RPMI7951 (cell line): ENCODE results near the gene CEP164. TPM values are rescaled to one million over a fixed set of nuclear protein-coding genes. Genes with fewer than 3 reads are reported as not detected.
"Not testable (repeated sequence)": the region's sequence is repeated elsewhere in the genome, so short reads cannot be mapped to it uniquely, and the experiment has no call there.

ENCODE experiments used
- DNase-seq: peaks from one replicate; pipeline ENCODE4 v3.0.0-alpha.2; 2012; ENCODE audit warnings: low read depth
- total RNA-seq: library from RNA; depleted of rRNA; stranded (reverse); fragments of >200 nt; shearing (Covaris generic); gene quantifications from 2 replicates; pipeline ENCODE4 v1.2.3, GENCODE V29; 2014

The CEP164 gene
- total RNA-seq, 1 experiment from 2014 or later, result 20.7 TPM

DNA sequence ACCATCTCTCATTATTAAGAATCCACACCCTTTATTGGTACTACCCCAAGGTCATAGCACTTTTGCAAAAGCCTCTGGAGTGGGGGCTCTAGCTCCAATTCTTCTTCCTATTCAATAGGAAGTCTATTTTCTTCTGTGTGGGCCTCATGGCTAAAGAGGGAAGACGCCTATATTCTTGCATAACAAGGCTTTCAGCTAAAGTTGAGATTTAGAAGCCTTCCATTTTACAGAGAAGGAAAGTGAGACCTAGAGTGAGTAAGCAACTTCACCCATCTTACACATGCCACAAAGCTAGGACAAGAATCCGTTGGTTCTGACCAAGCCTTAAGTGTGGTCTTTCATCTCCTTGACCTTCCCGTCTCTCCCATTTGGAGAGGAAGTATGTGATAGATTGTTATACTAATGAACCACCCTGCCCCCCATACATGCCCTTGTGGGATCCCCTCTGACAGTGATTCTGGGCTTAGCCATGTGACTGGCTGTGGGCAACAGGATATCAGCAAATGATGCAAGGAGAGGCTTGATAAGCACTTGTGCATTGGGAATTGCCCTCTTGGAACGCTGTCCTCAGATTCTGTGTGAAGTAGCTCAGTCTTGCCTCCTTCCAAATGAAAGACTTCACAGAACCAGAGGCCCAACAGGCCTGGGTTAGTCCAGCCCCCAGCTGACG is 23.9 kb upstream of the CEP164 start:
- DNase-seq, result no peak

DNA sequence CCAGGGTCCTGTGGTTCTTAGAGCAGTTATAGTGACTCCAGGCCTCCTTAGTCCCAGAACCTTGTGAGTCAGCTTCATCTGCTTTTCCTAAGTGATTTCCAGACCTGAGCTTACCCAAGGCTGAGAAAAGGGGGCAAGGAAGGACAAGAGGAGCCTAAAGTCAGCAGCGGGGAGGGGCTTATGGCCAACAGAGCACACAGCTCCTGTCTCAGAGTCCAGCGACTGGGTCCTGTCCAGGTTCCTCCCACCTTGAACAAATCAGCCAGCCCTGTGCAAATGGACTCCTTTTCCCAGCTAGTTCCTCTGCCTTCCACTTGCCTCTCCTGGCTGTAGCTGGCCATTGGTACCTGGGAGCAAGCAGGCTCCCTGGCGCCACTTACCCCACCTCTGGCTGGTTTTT is 22.5 kb upstream of the CEP164 start:
- no peak for DNase-seq

DNA sequence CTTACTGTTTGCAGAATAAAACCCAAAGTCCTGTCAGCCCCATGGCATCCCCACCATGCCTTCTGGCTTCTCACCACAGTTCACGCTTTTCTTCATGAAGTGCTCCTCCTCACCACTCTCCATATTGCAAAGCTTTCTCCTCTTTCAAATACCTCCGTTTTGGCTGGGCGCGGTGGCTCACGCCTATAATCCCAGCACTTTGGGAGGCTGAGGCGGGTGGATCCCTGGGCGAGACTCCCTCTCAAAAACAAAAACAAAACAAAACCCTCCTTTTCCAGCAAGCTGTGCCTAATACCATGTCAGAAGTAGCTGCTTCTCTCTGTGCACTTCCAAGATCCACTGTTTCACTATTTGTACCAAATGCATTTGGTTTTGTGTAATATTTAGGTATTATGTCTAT is 18.3 kb upstream of the CEP164 start:
- no peak for DNase-seq

DNA sequence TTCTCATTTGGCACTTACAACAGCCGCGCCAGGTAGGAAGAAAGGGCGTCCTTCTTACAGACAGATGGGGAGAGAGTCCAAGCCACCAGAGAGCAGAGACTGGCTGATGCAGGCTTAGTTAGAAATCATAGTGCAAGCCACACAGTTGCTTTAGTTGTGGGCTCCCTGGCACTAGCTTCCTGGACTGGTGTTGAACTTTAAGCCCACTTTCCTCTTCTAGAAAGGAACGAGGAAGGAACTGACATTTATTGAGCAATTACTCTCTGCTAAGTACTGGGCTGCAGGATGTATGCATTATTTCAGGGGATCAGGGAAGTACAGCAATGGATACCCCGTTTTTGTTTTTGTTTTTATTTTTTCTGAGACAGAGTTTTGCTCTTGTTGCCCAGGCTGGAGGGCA is 14.6 kb upstream of the CEP164 start:
- DNase-seq, result no peak

- no peak for DNase-seq
Measured at GRCh38 chr11:117313828-117314768, 13.6 kb upstream of the CEP164 start.

DNA sequence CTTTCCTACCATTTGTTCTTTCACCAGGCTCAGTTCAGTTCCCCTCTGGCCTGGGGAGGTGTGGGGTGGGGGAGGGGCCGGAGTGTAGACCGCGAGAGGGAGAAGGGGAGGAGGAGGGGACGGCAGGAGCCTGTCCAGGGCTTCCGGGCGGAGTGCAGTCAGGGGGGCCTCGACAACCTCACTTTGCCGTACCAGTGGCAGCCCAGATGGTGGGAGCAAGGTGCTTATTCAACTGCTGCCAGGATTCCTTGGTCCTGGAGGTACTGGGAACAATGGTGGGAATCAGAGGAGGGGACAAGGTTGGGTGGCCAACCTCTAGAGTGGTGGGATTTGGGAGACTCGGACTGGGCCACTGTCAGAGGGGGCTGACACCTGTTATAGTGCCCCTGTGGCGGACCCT is 12.8 kb upstream of the CEP164 start:
- DNase-seq, result no peak

DNA sequence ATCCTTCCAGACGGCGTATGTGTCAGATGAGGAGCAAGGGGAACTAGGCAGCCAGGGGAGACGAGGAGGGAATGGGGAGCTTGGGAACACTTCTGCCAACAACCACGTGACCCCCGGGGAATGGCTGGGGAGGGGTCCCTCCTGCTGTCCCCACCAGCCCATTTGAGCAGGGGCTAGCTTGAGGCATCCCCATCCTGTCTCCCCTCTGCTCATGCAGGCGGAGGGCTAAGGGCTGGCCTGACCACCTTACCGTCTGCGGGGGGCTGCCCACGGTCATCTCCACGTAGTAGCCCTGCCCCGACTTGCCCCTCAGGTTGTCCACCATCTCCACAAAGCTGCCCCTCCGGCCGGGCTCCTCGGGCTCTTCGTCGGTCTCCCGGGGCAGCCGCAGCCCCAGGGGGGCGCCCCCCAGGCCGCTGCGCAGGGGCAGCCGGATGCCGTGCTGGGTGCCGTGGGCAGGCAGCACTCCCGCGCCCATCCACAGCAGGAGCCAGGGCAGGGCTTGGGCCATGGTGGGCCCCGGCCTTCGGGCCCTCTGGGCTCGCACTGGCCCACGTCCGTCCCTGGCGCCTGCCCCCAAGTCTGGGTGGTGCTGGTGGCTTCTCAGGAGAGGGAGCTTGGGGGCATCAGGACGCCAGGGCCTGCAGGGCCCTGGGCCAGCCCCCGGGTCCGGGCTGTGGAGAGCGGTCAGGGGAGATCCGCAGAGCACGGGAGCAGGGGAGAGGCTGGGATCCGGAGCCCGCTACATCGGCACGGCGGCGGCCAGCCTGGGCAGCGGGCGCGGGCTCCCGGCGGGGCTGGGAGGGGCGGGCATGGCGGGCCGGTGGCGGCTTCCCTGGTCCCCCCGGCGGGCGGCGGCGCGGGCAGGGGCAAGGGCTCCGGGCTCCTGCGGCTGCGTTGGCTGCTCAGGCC is 12.1 kb upstream of the CEP164 start:
- DNase-seq, result peak; percentile 4

DNA sequence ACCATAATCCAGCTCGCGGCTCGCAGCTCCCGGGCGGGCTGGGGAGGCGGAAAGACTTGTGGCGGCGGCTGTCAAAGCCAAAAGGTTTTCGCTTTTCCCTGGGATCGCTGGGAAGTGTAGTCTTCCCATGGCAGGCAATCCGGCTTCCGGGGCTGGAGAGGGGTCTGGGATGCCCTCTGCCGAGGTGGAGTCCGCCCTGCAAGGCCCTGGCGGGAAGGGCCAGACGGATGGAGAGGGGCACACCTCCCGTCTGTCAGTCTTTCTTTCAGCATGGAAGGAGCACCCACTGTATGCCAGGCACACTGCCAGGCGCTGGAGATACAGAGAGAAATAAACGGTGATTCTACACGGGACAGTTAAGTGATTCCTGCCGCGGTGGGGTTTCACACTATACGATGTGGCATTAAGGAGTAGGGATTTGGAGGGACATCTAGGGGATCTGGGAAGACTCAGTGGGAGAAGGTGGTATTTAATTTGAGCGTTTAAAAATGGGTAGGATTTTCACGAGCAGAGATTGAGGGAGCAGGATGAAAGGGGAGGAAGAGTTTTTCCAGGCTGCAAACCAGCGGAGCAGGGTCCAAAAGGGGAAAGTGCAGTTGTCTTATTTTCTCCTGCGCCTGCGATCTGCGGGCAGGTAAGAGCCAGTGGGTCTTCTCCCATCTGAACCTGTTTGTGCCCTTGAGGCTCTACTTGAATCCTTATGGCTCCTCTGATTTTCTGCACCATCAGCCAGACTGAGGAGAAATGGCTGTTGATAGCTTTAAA is 11.3 kb upstream of the CEP164 start, which contains the start of gene BACE1:
Gene BACE1, minus strand, starts transcription at position 60 of the 765 bp plus-strand sequence. CDS start 461 bp downstream, outside the sequence.
- DNase-seq, result peak; percentile 87

DNA sequence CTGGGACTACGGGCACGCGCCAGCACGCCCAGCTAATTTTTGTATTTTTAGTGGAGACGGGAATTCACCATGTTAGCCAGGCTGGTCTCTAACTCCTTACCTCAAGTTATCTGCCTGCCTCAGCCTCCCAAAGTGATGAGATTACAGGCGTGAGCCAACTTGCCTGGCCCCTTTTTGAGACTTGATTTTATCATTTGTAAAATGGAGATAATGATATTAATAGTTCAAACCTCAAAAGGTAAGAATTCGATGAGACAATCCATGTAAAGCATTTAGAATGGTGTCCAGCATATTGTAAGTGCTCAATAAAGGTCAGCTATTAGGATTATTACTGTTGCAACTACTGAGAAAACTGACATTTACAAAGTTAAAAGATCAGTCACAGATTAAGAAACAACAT is 8.9 kb upstream of the CEP164 start:
- no peak for DNase-seq

DNA sequence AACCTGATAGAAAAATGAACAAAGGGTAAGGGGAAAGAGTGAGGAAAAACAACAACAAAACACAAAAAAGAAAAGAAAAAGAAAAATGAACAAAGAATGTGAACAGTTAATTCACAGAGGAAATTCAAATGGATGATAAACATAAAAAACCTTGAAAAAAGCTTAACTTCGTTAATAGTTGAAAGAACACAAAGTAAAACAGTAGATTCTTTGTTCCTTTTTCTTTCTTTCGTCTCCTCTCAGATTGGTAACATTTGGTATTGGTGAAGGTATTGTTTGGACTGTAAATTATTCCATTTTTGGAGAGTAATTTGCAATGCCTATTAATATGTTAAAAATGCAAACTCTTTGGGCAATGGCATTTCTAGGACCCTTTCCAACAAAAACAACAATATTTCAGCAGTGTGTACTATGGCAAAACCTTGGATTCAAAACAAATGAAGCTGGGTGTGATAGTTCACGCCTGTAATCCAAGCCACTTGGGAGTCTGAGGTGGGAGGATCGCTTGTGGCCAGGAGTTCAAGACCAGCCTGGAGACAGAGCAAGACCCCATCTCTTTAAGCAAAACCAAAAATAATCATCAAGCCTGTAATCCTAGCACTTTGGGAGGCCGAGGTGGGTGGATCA is 8.3 kb upstream of the CEP164 start:
- DNase-seq, result no peak

GRCh38 chr11:117327255-117327566 is 443 bp upstream of the CEP164 start:
- not testable (repeated sequence) for DNase-seq

GRCh38 chr11:117328375-117329010 is 839 bp downstream of the CEP164 start:
- peak; percentile 46 for DNase-seq

DNA sequence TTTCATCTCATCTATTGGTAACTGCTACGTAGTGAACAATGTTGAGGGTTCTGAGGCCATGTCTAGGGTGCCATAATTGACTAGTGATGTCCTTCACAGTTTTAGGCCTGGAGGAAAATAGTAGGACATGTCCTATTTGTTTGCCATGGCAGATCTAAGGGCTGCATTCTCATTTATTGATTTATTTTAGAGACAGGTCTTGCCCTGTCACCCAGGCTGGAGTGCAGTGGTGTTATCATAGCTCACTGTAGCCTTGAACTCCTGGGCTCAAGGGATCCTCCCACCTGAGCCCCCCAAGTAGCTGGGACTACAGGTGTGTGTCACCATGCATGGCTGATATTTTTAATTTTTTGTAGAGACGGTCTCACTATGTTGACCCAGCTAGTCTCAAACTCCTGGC is 5.2 kb downstream of the CEP164 start:
- no peak for DNase-seq

- DNase-seq, result no peak
Measured at GRCh38 chr11:117333917-117334316, 6.3 kb downstream of the CEP164 start.

DNA sequence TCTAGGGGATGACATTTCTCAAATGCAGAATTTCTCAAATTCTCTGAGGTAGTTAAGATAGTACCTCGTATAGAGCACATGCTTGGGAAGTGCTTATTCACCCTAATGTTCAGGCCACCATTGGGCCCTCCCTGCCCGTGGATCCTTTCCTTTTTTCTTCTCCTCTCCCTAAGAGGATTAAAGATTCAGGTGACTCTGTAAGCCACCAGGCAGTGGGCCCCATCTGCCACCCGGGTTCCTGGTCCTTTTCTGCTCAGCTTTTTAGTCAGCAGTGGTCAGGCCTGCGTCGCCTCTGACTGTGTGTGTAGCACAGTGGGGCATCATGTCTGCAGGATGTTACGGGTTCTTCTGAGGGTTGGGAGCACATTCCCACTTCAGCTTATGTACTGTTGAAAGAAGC is 7.2 kb downstream of the CEP164 start:
- DNase-seq, result no peak

DNA sequence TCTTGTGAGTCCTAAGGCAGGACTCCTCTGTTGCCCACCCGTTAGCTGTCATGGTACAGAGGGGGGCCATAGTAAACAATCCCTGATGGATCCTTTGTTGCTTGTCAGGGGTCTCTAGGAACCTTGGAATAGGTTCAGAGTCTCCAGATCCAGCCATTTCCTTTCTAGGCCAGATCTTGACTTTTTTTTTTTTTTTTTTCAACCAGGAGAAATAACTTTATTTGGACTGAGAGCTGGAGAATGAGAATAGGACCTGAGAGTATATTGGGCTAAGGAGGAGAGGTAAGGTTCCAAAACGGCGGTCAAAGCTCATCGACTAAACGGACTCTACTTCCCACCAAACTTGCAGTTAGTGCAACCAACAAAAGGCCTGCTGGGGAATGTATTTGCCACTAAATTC is 7.7 kb downstream of the CEP164 start:
- no peak for DNase-seq

DNA sequence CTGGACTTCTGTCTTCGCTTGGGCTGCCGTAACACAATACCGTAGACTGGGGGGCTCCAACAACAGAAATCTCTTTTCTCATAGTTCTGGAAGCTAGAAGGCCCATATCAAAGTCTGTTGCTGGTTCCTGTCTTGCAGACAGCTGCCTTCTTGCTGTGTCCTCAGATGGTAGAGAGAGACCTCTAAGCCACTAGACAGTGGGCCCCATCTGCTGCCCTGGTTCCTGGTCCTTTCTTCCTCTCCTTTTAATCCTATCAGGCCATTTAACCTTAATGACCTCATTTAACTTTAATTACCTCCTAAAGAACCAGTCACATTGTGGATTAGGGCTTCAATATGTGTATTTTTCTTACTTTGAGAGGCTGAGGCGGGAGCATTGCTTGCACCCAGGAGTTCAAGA is 9.4 kb downstream of the CEP164 start:
- no peak for DNase-seq

DNA sequence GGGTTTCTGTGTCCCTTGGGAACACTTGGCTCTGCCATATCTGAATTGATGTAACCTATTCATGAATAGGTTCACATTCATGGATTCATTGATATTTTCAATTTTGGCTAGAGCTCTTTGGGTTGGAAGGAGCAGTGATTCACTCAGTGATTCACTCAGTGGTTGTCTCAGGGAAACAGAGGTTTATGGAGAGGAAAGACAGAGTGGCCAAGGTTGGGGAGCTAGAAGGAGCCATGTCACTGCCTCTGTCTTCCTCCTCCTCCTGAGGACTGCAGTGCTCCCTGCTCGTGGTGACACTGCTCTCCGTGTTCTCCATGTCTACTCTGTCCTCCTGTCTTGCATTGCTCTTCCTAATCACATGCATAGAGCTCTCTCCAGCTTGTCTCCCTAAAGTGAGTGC is 17.4 kb downstream of the CEP164 start:
- peak; percentile 13 for DNase-seq

- no peak for DNase-seq
Measured at GRCh38 chr11:117354550-117354949, 26.9 kb downstream of the CEP164 start.

- DNase-seq, result no peak
Measured at GRCh38 chr11:117356126-117356890, 28.7 kb downstream of the CEP164 start.
